ENCODE results near the gene ERC2. TPM values are rescaled to one million over a fixed set of nuclear protein-coding genes. Genes with fewer than 3 reads are reported as not detected.

ERC2 gene
- total and polyA plus RNA-seq, 2 donors (not counting 3 experiments of a cell fraction or from before 2014, with no cell fraction given), result 5.6 to 15.5 TPM

- Histone ChIP-seq H3K27ac (ENCODE audit: insufficient read depth, low read depth, low read length) (peak overlapping the region; percentile 90), H3K4me2 (ENCODE audit: insufficient read depth, low read length) (peak overlapping the region; percentile 81), H3K4me3 (replicated peaks in 1 of 3; ENCODE audit: insufficient read depth in 1 of 3, low read depth in 1 of 3, low read length in 3 of 3) (no peak overlapping the region), H3K27me3 (ENCODE audit: control insufficient read depth in 2 of 2, insufficient read depth in 2 of 2, low read length in 2 of 2) (no peaks in the 10 kb centered on the region), H3K9me3 (replicated peaks; ENCODE audit: control insufficient read depth, insufficient read depth, low read length) (no peaks in the 10 kb centered on the region), H3K79me2 (ENCODE audit: control insufficient read depth, insufficient read depth, low read length) (no peaks in the 10 kb centered on the region), H3K36me3 (ENCODE audit: control insufficient read depth in 2 of 2, extremely low read depth in 1 of 2, insufficient read depth in 2 of 2, low read length in 2 of 2) (no peaks in the 10 kb centered on the region), H3K9me1 (replicated peaks; ENCODE audit: control insufficient read depth, extremely low read depth, insufficient read depth, low read length) (no peaks in the 10 kb centered on the region), H4K20me1 (replicated peaks; ENCODE audit: control insufficient read depth, extremely low read depth, insufficient read depth, low read length) (no peaks in the 10 kb centered on the region), H3K4me1 (ENCODE audit: control insufficient read depth, extremely low read depth, insufficient read depth, low read length) (peaks cover 24% of the 10 kb centered on the region), H2AFZ (ENCODE audit: low read depth, low read length) (no peak overlapping the region), H3K9ac (replicated peaks; ENCODE audit: extremely low read depth, insufficient read depth, low read length) (peak overlapping the region; percentile 67)
- CTCF ChIA-PET, result interaction anchor here (0.6 to 5.9 kb wide), 9 partner anchors 11 to 804 kb away, joined by 3 to 40 read pairs (median 5); partner anchors contain the start of gene WNT5A
- no TSS peak for BruUV-seq (replicated peaks)
- dilution Hi-C loops (cut with MboI; ENCODE audit: extremely low pct_ligation_motif_present, low sequenced_read_pairs) (no loop called here), intact Hi-C loops (cut with micrococcal nuclease) (loop anchor here (1.0 to 2.0 kb wide), 3 partner anchors 9 to 398 kb away; no protein-coding TSS in a partner anchor)
- POLR2A ChIA-PET, result interaction anchor here (0.9 kb wide), 1 partner anchor 11 kb away, joined by 3 read pairs; no protein-coding TSS in a partner anchor
- peak; percentile 98 for DNase-seq (ENCODE audit: low read depth, low spot score)
- FAIRE-seq, result peak; percentile 98
- TF ChIP-seq JUN (IDR thresholded peaks at IDR 0.05; ENCODE audit: borderline replicate concordance, insufficient read depth, insufficient read length, low read depth) (peak; percentile 72), POLR2A (IDR thresholded peaks at IDR 0.05; ENCODE audit: low read depth, low read length) (no peak), MAX (IDR thresholded peaks at IDR 0.05; ENCODE audit: insufficient read depth, insufficient read length) (no peak), GATA2 (IDR thresholded peaks at IDR 0.05; ENCODE audit: insufficient read depth, insufficient read length, low read depth, low read length) (peak; percentile 86), FOS (IDR thresholded peaks at IDR 0.05; ENCODE audit: borderline replicate concordance, insufficient read depth, low read length) (peak; percentile 81), POLR2AphosphoS5 (IDR thresholded peaks at IDR 0.05; ENCODE audit: insufficient read depth, low read depth, low read length) (peak; percentile 67), MYC (IDR thresholded peaks at IDR 0.05; ENCODE audit: low read depth, low read length) (no peak), EZH2 (IDR thresholded peaks at IDR 0.05; ENCODE audit: borderline replicate concordance, low read depth, low read length, severe bottlenecking) (no peak)
Observed at GRCh38 chr3:56291244-56291680, 177.0 kb downstream of the ERC2 start.
